DMS79 (cell line): ENCODE data around the gene EPOP.
A peak's percentile ranks its signal among the peaks of the same experiment; 100 is the strongest.
"Not testable (repeated sequence)": the region's sequence is repeated elsewhere in the genome, so short reads cannot be mapped to it uniquely, and the experiment has no call there.

Source experiments
- DNase-seq: peaks from one replicate; lab custom pipeline; 2025; lab: John Stamatoyannopoulos, UW

Gene EPOP

DNA sequence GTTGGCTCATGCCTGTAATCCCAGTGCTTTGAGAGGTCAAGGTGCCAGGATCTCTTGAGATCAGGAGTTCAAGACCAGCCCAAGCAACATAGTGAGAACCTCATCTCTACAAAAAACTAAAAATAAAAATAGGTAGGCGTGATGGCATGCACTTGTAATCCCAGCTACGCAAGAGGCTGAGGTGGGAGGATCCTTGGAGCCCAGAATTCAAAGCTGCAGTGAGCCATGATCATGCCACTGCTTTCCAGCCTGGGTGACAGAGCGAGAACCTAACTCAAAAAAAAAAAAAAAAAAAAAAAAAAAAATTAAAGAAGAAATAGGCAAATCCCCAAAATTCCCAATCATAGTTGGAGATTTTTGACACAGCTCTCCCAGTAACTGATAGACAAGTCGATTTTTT is 36.8 kb downstream of the EPOP start:
- no peak for DNase-seq

DNA sequence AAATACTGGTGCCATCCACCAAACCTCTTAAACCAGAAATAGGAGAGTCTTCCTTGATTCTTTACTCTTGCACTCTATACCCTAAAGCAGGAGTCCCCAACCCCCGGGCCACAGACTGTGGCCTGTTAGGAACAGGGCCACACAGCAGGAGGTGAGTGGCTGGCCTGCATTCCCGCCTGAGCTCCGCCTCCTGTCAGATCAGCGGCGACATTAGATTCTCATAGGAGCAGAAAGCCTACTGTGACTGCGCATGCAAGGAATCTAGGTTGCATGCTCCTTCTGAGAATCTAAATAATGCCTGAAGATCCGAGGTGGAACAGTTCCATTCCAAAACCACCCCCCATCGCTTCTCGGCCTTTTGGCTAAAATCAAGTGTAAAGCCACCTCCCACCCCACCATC is 38.7 kb downstream of the EPOP start:
- no peak for DNase-seq

GRCh38 chr17:38632334-38632733 is 42.4 kb downstream of the EPOP start:
- DNase-seq: no peak

GRCh38 chr17:38628441-38628840 is 46.3 kb downstream of the EPOP start:
- DNase-seq: peak; percentile 40

DNA sequence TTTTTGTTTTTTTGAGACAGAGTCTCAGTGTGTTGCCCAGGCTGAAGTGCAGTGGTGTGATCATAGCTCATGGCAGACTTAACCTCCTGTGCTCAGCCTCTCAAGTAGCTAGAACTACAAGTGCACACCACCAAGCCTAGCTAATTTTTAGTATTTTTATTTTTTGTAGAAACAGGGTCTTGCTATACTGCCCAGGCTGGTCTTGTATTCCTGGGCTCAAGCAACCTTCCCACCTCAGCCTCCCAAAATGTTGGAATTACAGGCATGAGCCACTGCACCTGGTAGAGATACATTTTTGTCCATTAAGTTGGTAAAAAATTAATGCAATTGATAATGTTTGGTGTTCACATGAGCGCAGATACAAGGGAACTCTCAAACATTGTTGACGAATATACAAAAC is 46.8 kb downstream of the EPOP start:
- no peak for DNase-seq

DNA sequence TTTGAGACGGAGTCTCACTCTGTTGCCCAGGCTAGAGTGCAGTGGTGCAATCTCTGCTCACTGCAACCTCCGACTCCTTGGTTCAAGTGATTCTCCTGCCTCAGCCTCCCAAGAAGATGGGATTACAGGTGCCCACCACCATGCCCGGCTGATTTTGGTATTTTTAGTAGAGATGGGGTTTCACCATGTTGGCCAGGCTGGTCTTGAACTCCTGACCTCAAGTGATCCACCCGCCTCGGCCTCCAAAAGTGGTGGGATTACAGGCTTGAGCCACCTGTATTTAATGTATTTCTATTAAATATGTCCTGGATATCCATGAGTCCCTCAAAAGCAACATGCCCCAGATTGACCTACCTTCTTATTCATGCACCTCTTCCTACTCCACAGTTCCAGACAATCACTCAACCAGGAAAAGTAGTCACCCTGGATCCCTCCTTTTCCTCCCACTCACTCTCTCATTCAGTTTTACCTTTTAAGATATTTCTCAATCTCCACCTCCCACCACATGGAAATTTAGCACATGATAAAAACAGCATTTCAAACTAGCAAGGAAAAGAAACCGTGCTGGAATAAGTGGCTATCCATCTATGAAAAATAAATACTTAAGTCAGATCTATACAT is 48.0 kb downstream of the EPOP start:
- DNase-seq: not testable (repeated sequence)

- no peak for DNase-seq
Measured at GRCh38 chr17:38625482-38625881, 49.3 kb downstream of the EPOP start.

DNA sequence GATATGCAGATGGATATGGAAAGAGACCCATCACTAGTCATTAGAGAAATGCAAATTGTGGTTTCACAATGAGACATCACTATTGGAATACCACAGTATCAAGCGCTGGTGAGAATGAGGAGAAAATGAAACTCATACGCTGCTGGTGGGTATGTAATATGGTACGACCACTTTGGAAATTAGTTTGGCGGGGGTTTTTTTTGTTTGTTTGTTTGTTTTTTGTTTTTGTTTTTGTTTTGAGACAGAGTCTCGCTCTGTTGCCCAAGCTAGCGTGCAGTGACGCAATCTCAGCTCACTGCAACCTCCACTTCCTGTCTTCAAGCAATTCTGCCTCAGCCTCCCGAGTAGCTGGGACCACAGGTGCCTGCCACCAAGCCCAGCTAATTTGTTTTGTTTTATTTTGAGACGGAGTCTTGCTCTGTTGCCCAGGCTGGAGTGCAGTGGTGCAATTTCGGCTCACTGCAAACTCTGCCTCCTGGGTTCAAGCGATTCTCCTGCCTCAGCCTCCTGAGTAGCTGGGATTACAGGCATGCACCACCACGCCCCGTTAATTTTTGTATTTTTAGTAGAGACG is 49.9 kb downstream of the EPOP start:
- DNase-seq: not testable (repeated sequence)
